Bronchial epithelial cell (primary cell): ENCODE data around the gene SKI. TPM values are rescaled to one million over a fixed set of nuclear protein-coding genes. Genes with fewer than 3 reads are reported as not detected.

Source experiments
- DNase-seq: peaks from one replicate; pipeline ENCODE4 v3.0.0-alpha.2; 2010; ENCODE audit warnings: low read depth
- FAIRE-seq: peaks from 2 replicates; lab custom pipeline; 2011; peaks lifted over from hg19 to GRCh38; lab: Jason Lieb, UNC
- H3K27me3 ChIP-seq: 2 replicates; pipeline ENCODE4 v1.5.1; 2011; ENCODE audit warnings: low read length; ENCODE audit not compliant: control insufficient read depth, insufficient read depth
- H3K36me3 ChIP-seq: 2 replicates; pipeline ENCODE4 v1.5.1; 2011; ENCODE audit warnings: low read length; ENCODE audit not compliant: control insufficient read depth, insufficient read depth
- H3K4me3 ChIP-seq: 2 replicates; pipeline ENCODE4 v1.5.1; 2011; ENCODE audit warnings: mild to moderate bottlenecking, low read depth, low read length, control low read depth
- CTCF ChIP-seq: IDR thresholded peaks from 2 replicates; pipeline ENCODE4 v1.5.1; 2011; ENCODE audit warnings: mild to moderate bottlenecking, moderate library complexity, low read length, control low read depth, inconsistent platforms; ENCODE audit not compliant: insufficient read depth, severe bottlenecking
- total RNA-seq: library from RNA; depleted of rRNA; stranded (reverse); fragments of >200 nt; gene quantifications from 2 replicates; pipeline ENCODE4 v1.2.1, GENCODE V29; 2014

SKI gene
- total RNA-seq, 1 donor from 2014 or later, result 8.4 TPM

GRCh38 chr1:2283371-2283990 is 55.4 kb downstream of the SKI start:
- FAIRE-seq, result no peak
- Histone ChIP-seq H3K27me3 (no peaks in the 10 kb centered on the region), H3K4me3 (no peak overlapping the region), H3K36me3 (peaks cover 4% of the 10 kb centered on the region)
- TF ChIP-seq CTCF, result no peak
- no peak for DNase-seq

DNA sequence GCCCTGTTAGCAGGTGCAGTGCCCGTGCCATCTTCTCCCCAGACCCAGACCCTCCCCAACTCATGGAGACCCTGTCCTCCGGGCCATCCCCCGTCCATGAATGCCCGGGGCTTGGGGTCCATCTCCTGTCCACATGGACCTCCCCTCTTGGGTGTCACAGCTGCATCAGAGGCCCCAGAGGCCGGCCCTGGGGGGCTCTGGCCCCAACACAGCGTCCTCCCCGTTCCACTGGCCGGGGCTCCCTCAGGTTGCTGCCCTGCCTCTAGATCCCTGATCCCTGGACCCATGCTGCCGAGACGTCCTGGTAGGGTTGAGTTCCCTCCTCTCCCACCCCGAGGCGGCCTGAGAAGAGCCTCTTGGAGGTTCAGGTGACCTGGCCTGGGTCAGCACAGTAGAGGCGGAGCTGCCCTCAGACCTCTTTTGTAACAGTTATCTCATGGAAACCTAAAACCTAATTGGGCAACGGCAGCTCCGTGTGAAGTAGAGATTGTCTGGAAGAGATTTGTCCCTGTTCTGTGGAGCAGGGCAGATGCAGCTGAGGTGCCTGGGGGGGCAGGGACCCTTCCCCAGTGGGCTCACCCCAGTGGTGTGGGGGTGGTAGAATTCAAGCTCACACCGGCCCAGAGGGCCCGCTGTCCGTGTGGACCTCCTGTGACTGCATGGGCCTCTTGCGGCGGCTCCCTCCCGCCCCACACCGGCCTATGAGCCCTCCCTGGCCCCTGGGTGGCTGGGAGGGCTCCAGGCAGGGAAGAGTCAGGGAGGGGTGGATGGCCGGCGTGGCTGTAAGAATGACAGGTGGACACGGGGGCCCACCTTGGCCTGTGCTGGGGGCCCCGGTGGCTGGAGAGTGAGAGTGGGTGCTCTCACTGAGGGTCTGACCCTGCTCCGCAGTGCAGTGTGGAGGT is 56.1 kb downstream of the SKI start:
- FAIRE-seq, result no peak
- Histone ChIP-seq H3K4me3 (no peak overlapping the region), H3K27me3 (no peaks in the 10 kb centered on the region), H3K36me3 (peaks cover 5% of the 10 kb centered on the region)
- no peak for TF ChIP-seq CTCF
- DNase-seq, result no peak

DNA sequence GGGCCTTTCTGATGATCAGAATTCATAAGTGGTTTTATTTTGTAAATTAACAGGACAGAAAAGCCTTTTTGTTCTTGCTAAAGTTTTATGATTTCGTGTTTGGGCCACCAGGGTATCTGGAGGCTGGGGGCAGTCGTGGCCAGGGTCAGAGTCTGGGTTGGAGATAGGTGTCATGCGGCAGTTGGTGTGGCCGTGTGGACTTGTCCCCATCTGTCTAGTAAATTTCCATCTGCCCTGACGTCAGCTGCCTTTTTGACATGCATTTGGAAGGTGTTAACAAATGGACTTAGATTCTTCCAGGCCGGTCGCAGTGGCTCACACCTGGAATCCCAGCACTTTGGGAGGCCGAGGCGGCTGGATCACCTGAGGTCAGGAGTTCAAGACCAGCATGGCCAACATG is 56.8 kb downstream of the SKI start:
- FAIRE-seq (no peak), DNase-seq (no peak)
- TF ChIP-seq CTCF, result no peak
- Histone ChIP-seq H3K36me3 (peaks cover 5% of the 10 kb centered on the region), H3K4me3 (no peak overlapping the region), H3K27me3 (no peaks in the 10 kb centered on the region)

GRCh38 chr1:2286923-2287322 is 58.8 kb downstream of the SKI start:
- no peak overlapping the region for H3K4me3 ChIP-seq
- H3K27me3 ChIP-seq, result no peaks in the 10 kb centered on the region
- no peak for TF ChIP-seq CTCF
- DNase-seq (no peak), FAIRE-seq (no peak)
- H3K36me3 ChIP-seq, result peaks cover 5% of the 10 kb centered on the region

- no peak for TF ChIP-seq CTCF
- FAIRE-seq, result no peak
- no peak for DNase-seq
These were observed 59.5 kb downstream of the SKI start for GRCh38 chr1:2287649-2288048.

More at GRCh38 chr1:2287649-2288048, 59.5 kb downstream of the SKI start:
- H3K4me3 ChIP-seq, result no peak overlapping the region
- no peaks in the 10 kb centered on the region for H3K27me3 ChIP-seq
- H3K36me3 ChIP-seq, result peaks cover 6% of the 10 kb centered on the region
